ENCODE results near the gene BSG.
A peak's percentile ranks its signal among the peaks of the same experiment; 100 is the strongest.

Gene BSG

DNA sequence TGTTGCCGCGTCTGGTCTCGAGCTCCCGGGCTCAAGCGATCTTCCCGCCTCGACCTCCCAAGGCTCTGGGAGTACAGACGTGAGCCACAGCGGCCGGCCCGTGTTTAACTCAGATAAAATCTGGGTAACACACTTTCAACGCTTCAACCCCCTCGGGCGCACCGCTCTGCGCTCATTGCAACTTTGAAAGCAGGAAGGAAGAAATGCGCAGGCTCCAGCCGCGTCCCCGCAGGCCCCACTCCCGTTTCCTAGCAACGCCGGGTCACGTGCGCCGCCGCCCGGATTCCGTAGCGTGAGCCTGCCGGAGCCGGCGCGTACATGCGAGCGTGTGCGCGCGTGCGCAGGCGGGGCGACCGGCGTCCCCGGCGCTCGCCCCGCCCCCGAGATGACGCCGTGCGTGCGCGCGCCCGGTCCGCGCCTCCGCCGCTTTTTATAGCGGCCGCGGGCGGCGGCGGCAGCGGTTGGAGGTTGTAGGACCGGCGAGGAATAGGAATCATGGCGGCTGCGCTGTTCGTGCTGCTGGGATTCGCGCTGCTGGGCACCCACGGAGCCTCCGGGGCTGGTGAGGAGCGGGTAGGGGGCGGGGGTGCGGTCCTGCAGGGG is at the start of gene BSG:
BSG (plus strand) TSS at position 457 of the 603 bp plus-strand sequence; CDS start at position 496, 39 bp downstream.
- DNase-seq: peak; percentile 98

- DNase-seq: no peak
Observed at GRCh38 chr19:522726-523125, 49.7 kb upstream of the BSG start.

DNA sequence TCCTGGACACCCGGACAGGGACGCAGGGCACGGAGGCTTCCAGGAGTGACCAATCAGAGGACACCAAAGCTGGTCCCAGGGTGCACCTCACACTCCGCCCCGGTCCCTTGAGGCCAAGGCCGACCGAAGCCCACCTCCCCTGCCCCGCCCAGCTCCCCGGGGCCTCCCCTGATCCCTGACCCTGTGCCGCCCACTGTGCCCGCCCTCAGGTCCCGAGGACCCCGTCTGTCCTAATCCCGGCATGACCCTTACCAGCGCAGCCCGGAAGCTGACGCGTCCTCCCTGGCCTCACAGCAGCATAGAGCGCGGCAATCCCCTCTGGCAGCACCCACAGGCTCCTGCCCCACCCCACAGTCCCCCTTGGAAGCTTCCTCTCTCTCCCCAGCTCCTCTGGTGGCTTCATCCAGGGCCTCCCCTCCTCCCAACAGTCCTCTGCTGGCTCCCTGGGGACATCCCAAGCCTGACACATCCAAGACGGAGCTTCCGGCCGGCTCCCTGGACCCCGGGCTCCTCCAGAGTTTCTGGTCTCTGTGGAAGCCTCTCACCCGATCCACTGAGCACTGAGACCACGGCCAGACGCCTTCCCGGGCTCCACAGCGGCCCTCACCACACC is 48.2 kb upstream of the BSG start:
- no peak for DNase-seq

GRCh38 chr19:525029-525428 is 47.4 kb upstream of the BSG start:
- DNase-seq: no peak

DNA sequence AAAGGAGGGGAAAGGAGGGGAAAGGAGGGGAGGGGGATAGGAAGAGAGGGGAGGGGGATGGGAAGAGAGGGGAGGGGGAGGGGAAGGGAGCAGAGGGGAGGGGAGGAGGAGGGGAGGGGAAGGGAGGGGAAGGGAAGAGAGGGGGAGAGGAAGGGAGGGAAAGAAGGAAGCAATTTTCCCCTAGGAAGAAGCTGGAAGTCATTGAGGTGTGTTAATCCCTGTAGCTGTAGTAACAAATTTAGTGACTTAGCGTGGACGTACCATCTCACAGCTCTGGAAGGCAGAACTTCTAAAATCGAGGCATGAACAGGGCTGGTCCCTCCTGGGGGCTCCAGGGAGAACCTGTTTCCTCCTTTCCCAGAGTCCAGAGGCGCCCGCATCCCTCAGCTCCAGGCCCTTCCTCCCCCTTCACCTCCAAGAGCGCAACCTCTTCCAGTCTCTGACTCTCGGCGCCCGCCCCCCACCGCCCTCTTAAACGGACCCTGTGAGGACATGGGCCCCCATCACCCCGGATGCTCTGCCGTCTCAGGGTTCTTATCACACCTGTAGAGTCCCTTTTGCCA is 46.5 kb upstream of the BSG start:
- DNase-seq: no peak

DNA sequence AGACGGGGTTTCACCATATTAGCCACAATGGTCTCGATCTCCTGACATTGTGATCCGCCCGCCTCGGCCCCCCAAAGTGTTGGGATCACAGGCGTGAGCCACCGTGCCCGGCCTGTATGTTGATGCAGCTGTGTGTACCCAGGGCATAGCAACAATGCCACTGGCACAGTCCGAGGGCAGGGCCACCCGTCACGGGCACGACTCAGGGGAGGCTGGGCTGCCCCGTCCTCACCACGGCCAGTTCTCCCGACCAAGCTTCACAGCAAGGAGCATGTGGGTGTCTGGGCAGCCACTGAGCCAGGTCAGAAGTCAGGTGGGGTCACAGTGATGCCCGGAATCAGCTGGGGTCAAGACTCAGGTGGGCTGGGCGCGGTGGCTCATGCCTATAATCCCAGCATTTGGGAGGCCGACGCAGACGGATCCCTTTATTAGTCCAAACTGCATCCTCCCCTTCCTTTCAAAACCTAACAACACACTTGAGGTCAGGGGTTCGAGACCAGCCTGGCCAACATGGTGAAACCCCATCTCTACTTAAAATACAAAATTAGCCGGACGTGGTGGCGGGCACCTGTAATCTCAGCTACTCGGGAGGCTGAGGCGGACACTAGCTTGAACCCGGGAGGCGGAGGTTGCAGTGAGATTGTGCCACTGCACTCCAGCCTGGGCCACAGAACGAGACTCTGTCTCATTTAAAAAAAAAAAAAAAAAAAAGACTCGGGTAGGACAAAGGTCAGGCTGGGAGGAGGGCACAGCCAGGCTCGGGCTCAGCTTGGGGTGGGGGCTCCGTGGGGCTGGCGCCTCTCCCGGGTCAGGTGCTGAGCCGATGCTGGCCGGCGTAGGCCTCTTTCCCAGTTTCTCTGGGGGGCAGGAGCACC is 42.0 kb upstream of the BSG start:
- no peak for DNase-seq

DNA sequence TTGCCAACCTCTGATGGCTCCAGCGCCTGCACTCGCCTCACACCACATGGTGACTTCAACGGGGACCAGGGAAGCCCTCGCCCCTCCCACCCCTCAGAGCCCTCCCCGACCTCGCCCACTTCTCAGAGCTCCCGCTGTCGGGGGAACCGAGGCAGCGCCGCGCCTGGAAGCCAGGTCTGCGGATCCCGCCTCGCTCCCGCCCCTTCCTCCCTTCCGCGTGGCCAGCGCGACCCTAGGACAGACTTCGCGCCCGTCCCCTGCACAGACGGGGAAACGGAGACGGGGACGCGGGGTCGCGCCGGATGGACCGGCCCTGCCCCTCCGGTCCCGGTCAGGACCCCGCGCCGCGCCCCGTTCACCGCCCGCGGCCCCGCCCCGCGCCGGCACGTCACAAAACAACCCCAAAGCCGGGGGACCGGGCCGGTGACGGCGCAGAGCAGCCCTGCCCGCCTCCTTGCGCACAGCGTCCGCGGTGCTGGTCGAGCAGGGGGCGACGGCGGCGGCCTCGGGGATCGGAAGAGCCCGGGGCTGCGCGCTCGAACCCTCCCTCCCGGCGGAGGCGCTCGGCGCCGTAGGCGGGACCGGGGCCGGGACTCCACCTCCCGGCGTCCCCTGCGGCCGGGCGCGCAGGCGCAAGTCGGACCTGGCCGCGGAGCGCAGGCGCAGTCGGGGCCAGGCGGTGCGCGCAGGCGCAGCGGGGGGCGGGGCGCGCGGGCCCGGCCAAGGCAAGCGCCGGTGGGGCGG is 41.2 kb upstream of the BSG start:
- DNase-seq: peak; percentile 91

DNA sequence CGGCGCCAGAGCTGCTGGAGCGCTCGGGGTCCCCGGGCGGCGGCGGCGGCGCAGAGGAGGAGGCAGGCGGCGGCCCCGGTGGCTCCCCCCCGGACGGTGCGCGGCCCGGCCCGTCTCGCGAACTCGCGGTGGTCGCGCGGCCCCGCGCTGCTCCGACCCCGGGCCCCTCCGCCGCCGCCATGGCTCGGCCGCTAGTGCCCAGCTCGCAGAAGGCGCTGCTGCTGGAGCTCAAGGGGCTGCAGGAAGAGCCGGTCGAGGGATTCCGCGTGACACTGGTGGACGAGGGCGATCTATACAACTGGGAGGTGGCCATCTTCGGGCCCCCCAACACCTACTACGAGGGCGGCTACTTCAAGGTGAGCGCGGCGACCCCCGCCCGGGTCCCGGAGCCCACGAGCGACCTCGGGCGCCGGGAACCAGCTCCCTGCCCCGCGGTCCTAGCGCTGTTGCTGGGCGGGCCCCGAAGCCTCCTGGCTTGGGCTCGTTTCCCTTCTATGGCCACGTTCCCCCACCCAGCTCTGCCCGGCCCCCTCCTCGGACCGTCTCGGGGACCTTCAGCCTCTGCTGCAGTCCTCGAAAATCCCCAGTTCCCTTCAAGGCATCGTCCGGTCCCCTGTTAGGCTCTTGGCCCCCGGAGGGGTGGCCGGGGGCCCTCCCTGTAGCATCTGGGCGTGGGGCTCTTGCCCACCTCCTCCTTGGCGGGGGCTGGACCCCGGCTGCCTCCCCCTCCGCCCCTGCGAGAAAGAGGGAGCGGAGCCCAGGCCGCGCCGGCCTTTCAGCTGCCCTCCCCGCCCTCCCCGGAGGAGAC is 40.4 kb upstream of the BSG start, which contains the start of gene CDC34:
CDC34 (plus strand) TSS at position 8 of the 808 bp plus-strand sequence; CDS start at position 180, 172 bp downstream.
- DNase-seq: no peak

- DNase-seq: peak; percentile 60
Observed at GRCh38 chr19:532561-533363, 39.6 kb upstream of the BSG start.

- DNase-seq: no peak
Observed at GRCh38 chr19:533364-534058, 38.9 kb upstream of the BSG start.

DNA sequence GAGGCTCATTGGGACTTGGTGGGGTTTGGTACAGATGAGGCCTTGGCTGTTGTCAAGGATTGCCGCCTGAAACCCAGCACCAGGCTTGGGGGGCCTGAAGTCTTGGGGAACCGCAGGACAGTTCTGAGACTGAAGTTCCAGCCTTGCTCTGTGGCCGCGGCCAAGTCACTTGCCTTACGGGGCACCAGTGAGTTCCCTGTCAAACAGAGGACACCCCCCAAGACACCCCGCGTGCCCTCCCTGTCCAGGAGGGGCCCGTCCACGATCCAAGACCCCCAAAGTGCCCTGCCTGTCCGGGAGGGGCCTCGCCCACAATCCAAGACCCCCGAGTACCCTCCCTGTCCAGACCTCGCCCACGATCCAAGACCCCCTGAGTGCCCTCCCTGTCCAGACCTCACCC is 38.3 kb upstream of the BSG start:
- DNase-seq: no peak

DNA sequence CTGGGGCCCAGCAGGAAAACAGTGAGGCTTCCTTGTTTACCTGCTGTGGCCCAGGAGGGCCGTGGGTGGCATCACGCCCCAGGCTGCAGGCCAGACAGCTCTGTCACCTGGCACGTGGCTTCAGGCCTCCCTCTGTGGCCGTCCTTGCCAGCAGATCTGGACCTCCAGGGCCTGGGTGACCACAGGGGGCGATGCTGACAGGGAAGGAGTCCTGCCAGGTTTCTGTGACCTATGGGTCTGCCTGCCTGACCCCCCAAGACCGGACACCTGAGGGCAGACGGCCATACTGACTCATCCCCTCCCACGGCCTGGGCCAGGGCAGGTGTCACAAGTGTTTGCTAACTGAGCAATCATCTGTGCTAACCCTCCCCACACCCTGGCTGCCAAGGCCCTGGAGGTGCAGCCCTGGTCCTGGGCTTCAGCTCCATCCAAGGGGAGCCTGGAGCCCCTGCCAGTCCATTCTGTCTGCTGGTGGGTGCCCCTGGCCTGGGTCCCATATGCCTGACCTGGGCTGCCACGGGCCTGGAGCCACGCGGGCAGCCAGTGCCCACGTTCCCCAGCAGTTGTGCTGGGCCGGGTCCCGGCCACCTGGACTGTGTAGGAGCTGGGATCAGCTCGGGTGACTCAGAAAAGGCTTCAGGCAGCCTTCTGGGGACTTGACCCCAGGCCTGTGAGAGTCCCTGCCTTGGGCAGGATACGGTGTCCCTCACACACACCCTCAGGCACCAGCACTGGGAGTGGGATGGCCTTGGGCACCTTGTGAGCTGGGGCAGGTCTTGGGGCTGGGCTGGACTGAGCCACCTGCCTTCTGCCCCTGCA is 37.2 kb upstream of the BSG start:
- DNase-seq: no peak

DNA sequence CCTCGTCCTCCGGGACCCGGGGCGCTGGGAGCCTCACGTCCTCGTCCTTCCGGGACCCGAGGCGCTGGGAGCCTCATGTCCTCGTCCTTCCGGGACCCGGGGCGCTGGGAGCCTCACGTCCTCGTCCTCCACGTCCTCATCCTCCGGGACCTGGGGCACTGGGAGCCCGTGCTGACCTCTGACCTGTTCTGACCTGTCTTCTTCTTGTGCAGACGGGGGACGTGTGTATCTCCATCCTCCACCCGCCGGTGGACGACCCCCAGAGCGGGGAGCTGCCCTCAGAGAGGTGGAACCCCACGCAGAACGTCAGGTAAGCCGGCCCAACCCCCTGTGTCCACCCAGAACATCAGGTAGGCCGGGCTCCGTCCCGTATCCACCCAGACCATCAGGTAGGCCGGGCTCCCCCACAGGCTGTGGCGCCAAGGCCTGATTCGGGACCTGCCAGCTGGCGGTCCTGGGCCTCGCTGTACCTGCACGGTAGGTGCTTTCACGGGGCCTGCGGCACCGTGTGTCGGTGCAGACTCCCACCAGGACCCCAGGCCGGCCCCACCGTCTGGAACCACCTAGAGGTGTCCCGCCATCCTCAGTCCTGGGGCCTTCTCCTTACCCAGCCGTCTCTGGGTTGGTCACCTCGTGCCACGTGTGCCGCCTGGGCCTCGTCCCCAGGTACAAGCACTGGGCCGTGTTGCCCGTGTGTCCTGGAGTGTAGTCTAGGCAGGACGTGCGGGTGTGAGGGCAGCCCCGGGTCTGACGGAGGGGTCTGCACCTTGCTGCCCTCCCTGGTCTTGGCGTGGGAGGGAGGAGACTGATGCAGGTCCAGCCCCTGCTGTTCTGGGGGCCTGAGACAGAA is 36.1 kb upstream of the BSG start:
- DNase-seq: no peak

GRCh38 chr19:536881-537404 is 35.5 kb upstream of the BSG start:
- no peak for DNase-seq

- no peak for DNase-seq
Observed at GRCh38 chr19:538641-539428, 33.6 kb upstream of the BSG start.

DNA sequence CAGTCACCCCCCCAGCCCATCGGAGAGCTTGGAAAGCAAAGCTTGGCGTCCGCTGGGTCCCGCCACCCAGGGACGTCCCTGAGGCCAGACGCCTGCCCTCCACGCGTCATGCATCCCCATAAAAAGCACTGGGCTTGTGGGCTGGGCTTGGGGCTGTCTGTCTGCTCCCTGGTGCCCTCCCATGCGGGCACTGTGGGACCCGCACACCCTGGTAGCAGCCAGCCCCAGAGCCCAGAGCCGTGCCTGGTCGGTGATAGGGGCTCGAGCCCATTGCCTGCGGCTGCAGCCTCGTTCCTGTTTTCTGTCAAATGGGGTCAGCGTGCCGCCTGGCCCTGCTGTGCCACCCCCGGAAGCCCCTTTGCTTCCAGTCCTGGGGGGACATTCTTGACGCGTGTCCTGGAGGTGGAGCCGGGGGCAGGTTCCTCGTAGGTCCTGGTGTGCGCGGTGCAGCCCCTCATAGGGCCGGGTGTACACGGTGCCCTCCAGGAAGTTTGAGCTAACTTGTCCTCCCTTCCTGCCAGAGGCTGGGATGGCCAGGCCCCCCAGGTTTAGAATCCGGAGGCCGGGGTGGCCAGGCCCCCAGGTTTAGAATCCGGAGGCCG is 32.9 kb upstream of the BSG start:
- no peak for DNase-seq

All from CD4-positive, alpha-beta T cell treated with Interleukin-12 subunit alpha and Interleukin-12 subunit beta, for 1 hour (primary cell).